RWPE1 (cell line): ENCODE measurements around the gene DMTF1.
"Not testable (repeated sequence)": the region's sequence is repeated elsewhere in the genome, so short reads cannot be mapped to it uniquely, and the experiment has no call there.

Source experiments
- CTCF ChIA-PET: fragments of 350-600 bp; sonication (Branson Sonifier 250); formaldehyde crosslinking; extraction: SDS; loops from one replicate; lab custom pipeline; 2021; lab: Yijun Ruan, JAX
- POLR2A ChIA-PET: fragments of 400-600 bp; formaldehyde crosslinking; extraction: SDS; loops from one replicate; lab custom pipeline; 2020; ENCODE audit warnings: antibody characterized with exemption; ENCODE audit not compliant: low non-redundant PET; lab: Yijun Ruan, JAX
- DNase-seq: peaks from one replicate; pipeline ENCODE4 v3.0.0; 2012; ENCODE audit warnings: low spot score
- H3K27ac ChIP-seq: fragments of 450-650 bp; 2 replicates; pipeline ENCODE4 v1.5.1; 2017
- TF ChIP-seq, protein P1 (sequence below): fragments of 450-650 bp; conservative IDR thresholded peaks from 2 replicates; pipeline ENCODE4 v1.5.1; 2017; ENCODE audit warnings: low read depth, mild to moderate bottlenecking

The DMTF1 gene

GRCh38 chr7:87111877-87112276 is 40.4 kb upstream of the DMTF1 start:
- TF ChIP-seq, protein P1, sequence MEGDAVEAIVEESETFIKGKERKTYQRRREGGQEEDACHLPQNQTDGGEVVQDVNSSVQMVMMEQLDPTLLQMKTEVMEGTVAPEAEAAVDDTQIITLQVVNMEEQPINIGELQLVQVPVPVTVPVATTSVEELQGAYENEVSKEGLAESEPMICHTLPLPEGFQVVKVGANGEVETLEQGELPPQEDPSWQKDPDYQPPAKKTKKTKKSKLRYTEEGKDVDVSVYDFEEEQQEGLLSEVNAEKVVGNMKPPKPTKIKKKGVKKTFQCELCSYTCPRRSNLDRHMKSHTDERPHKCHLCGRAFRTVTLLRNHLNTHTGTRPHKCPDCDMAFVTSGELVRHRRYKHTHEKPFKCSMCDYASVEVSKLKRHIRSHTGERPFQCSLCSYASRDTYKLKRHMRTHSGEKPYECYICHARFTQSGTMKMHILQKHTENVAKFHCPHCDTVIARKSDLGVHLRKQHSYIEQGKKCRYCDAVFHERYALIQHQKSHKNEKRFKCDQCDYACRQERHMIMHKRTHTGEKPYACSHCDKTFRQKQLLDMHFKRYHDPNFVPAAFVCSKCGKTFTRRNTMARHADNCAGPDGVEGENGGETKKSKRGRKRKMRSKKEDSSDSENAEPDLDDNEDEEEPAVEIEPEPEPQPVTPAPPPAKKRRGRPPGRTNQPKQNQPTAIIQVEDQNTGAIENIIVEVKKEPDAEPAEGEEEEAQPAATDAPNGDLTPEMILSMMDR, result no peak
- no peak overlapping the region for H3K27ac ChIP-seq
- ChIA-PET CTCF (no interaction called here), POLR2A (no interaction called here)
- DNase-seq, result no peak

DNA sequence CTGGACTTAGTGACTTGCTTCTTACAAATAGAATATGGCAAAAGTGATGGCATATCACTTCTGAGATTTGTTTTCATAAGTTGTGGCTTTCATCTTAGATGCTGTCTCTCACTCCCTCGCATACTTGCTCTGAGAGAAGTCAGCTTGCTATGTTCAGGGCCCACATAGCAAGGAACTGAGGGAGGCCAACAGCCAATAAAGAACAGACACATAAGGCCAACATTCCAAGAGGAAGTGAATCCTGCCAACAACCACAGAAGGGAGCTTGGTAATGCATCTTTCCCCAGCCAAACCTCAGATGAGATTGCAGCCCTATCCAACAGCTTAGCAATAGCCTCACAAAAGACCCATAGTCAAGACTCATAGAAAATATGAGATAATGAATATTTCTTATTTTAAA is 39.2 kb upstream of the DMTF1 start:
- CTCF ChIA-PET, result no interaction called here
- DNase-seq, result no peak

GRCh38 chr7:87113904-87114303 is 38.3 kb upstream of the DMTF1 start:
- POLR2A ChIA-PET, CTCF ChIA-PET, DNase-seq, H3K27ac ChIP-seq: not testable (repeated sequence)

More for the DNA sequence above, 39.2 kb upstream of the DMTF1 start:
- TF ChIP-seq, protein P1, result no peak
- no peak overlapping the region for H3K27ac ChIP-seq
- POLR2A ChIA-PET, result no interaction called here

DNA sequence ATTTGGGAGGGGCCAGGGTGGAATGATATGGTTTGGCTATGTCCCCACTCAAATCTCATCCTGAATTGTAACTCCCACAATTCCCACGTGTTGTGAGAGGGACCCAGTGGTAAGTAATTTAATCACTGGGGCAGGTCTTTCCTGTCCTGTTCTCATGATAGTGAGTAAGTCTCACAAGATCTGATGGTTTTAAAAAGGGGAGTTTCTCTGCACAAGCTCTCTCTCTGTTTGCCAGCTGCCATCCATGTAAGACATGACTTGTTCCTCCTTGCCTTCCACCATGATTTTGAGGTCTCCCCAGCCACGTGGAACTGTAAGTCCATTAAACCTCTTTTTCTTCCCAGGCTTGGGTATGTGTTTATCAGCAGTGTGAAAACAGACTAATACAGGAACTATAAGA is 36.5 kb upstream of the DMTF1 start:
- CTCF ChIA-PET, H3K27ac ChIP-seq, POLR2A ChIA-PET, DNase-seq: not testable (repeated sequence)

DNA sequence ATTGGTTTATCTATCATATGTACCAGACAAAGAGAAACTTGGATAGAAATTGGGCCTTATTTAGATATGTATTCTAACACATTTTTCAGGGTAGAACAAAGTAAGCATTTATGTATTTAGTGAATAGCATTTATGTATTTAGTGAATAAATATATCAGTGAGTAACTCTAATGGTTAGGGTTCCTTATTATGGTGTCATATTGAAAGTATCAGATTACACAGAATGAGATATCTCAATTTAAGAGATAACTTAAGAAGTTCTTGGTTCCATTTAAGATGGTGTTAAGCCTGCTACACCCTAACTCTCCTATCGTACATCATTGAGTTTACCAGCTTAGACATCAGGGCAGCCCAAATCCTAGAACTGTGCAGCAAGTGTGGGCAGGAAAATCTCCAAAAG is 35.9 kb upstream of the DMTF1 start:
- no peak overlapping the region for H3K27ac ChIP-seq
- TF ChIP-seq, protein P1, result no peak
- POLR2A ChIA-PET, result no interaction called here
- CTCF ChIA-PET, result no interaction called here
- no peak for DNase-seq

- no peak overlapping the region for H3K27ac ChIP-seq
- no peak for DNase-seq
- POLR2A ChIA-PET, result no interaction called here
- TF ChIP-seq, protein P1, result no peak
- CTCF ChIA-PET, result no interaction called here
Observed at GRCh38 chr7:87119581-87119980, 32.7 kb upstream of the DMTF1 start.

DNA sequence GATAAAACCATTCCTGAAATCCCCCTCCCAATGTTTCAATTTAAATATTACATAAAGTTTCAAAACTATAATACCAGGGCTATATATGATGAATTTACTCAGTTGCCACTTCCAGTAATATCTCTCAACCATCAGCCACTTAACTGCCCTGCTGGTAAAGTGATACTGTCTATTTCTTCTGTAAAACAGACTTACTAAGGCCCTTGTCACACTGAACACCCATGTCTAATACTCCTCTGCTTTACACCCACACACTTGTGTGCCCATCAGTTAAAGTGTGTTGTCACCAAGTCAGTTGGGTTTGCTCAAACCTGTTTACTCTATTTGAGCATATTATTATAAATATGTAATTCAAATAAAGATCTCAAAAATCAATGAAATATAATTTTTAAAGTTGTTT is 29.1 kb upstream of the DMTF1 start:
- TF ChIP-seq, protein P1, result no peak
- CTCF ChIA-PET, result no interaction called here
- DNase-seq, result no peak
- H3K27ac ChIP-seq, result no peak overlapping the region
- POLR2A ChIA-PET, result no interaction called here

DNA sequence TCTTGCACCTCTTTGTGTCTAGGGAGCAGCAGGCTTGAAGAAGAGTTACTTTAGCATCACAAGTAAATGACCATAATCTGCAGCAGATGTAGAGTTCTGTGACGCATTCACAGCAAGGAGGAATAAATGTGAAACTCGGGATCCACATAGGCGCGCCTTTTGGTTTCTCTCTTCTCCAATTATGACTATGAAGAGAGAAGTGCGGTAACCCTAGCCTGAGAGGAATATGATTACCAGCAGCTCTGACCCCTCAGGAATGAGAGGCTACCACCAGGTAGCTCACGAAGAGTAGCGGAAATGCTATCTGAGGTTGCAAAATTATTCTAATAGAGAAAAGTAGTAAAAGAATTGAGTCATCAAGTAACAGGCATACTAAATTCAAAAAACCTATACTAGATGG is 25.2 kb upstream of the DMTF1 start:
- TF ChIP-seq, protein P1, result no peak
- no peak for DNase-seq
- no peak overlapping the region for H3K27ac ChIP-seq
- ChIA-PET POLR2A (no interaction called here), CTCF (no interaction called here)
